Uterus (tissue), 4 donors: Measurements from ENCODE around the gene CACNA1A. TPM values are rescaled to one million over a fixed set of nuclear protein-coding genes. Genes with fewer than 3 reads are reported as not detected.
"Not testable (repeated sequence)": the region's sequence is repeated elsewhere in the genome, so short reads cannot be mapped to it uniquely, and the experiment has no call there.

Source experiments
- DNase-seq, 2 donors: peaks; one replicate each; pipeline ENCODE4 v3.0.0-alpha.2; 2019 to 2020
- H3K27ac ChIP-seq, 2 donors: fragments of 200-600 bp; sonication (generic); 1 replicate in 1 of 2; 2 replicates in 1 of 2; pipeline ENCODE4 v1.5.1; 2016 to 2018
- H3K27me3 ChIP-seq, 2 donors: fragments of 200-600 bp; sonication (generic); one replicate each; pipeline ENCODE4 v1.5.1; 2018 to 2019; ENCODE audit warnings: control low read depth in 1 of 2
- H3K36me3 ChIP-seq, 2 donors: fragments of 200-600 bp; sonication (generic); one replicate each; pipeline ENCODE4 v1.5.1; 2019; ENCODE audit warnings: control low read depth in 1 of 2
- H3K4me1 ChIP-seq, 2 donors: fragments of 200-600 bp; sonication (generic); one replicate each; pipeline ENCODE4 v1.5.1; 2018 to 2019; ENCODE audit warnings: control low read depth in 1 of 2
- H3K4me3 ChIP-seq, 2 donors: fragments of 200-600 bp; sonication (generic); 1 replicate in 1 of 2; 2 replicates in 1 of 2; pipeline ENCODE4 v1.5.1; 2018 to 2019; ENCODE audit warnings: mild to moderate bottlenecking in 1 of 2
- H3K9me3 ChIP-seq, 2 donors: fragments of 200-600 bp; sonication (generic); one replicate each; pipeline ENCODE4 v1.5.1; 2019; ENCODE audit warnings: control low read depth in 1 of 2
- POLR2A ChIP-seq, 2 donors: fragments of 450-650 bp; IDR thresholded peaks; one replicate each; pipeline ENCODE4 v1.6.1; 2016; ENCODE audit warnings: antibody characterized with exemption in 2 of 2, mild to moderate bottlenecking in 1 of 2, moderate library complexity in 1 of 2
- intact Hi-C: fragments of 100-400 bp; cut with DNase I; formaldehyde crosslinking; loops from one replicate; pipeline ENCODE4 v1.15.1; 2023; ENCODE audit warnings: low total_unique reads
- total RNA-seq, 4 donors: library from RNA; depleted of rRNA in 3 of 4; stranded (reverse); fragments of >200 nt in 3 of 4; gene quantifications; one replicate each; pipeline versions ENCODE4 v1.1.0 to v1.2.4, GENCODE V29; 2014 to 2023
- TF ChIP-seq, protein P1 (sequence below), 4 experiments: fragments of 200-600 bp in 2 of 4; fragments of 450-650 bp in 2 of 4; sonication (generic) in 2 of 4; IDR thresholded peaks; one replicate each; pipeline ENCODE4 v1.5.1; 2016 to 2019; ENCODE audit warnings: antibody characterized with exemption in 4 of 4, mild to moderate bottlenecking in 2 of 4, moderate library complexity in 1 of 4
- donor health status: DM: yes; HTN: yes; CAD: no.

CACNA1A gene
- total RNA-seq, 4 donors from 2014 or later = 0.77 to 5.8 (median 0.96) TPM

DNA sequence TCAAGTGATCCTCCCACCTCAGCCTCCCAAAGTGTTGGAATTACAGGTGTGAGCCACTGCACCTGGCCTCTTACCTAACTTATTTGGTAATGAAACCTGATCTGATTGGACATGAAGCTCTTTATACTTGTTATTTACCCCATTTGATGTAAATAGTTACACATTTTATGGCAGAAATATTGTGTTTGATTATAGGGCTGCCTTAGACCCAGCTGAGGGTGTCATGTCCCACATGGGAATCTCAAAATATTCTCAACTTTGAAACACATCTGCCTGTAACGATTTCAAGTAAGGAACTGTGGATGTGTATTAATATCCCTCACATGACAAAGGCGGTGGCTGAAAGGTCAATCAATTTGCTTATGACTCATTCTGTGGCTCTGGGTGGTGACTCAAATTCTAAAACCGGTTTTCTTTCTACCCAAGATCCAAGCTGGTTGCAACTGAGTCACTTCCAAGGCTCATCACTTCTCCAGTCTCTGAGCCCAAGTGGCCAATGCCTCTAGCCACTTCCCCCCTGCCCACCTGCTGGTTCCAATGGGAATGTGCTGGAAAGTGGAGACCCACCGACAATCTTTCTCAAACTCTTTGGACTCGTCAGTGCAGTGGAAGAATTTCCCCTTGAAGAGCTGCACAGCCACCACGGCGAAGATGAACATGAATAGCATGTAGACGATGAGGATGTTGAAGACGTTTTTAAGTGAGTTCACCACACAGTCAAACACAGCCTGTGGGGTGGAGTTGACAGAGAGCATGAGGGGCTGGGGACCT is 245.2 kb downstream of the CACNA1A start:
- H3K27me3 ChIP-seq = no peaks in the 10 kb centered on the region
- no peak for DNase-seq

GRCh38 chr19:13256918-13257317 is 249.4 kb downstream of the CACNA1A start:
- TF ChIP-seq POLR2A (IDR thresholded peaks at IDR 0.05) = no peak
- TF ChIP-seq, protein P1, sequence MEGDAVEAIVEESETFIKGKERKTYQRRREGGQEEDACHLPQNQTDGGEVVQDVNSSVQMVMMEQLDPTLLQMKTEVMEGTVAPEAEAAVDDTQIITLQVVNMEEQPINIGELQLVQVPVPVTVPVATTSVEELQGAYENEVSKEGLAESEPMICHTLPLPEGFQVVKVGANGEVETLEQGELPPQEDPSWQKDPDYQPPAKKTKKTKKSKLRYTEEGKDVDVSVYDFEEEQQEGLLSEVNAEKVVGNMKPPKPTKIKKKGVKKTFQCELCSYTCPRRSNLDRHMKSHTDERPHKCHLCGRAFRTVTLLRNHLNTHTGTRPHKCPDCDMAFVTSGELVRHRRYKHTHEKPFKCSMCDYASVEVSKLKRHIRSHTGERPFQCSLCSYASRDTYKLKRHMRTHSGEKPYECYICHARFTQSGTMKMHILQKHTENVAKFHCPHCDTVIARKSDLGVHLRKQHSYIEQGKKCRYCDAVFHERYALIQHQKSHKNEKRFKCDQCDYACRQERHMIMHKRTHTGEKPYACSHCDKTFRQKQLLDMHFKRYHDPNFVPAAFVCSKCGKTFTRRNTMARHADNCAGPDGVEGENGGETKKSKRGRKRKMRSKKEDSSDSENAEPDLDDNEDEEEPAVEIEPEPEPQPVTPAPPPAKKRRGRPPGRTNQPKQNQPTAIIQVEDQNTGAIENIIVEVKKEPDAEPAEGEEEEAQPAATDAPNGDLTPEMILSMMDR (IDR thresholded peaks at IDR 0.05) = no peak
- DNase-seq = no peak
- Histone ChIP-seq H3K4me1 (no peaks in the 10 kb centered on the region), H3K9me3 (no peaks in the 10 kb centered on the region), H3K36me3 (no peaks in the 10 kb centered on the region), H3K27ac (no peak overlapping the region), H3K4me3 (no peak overlapping the region), H3K27me3 (no peaks in the 10 kb centered on the region)
- intact Hi-C loops = no loop called here

More for the DNA sequence above, 245.2 kb downstream of the CACNA1A start:
- Histone ChIP-seq H3K4me1 (no peaks in the 10 kb centered on the region), H3K27ac (no peak overlapping the region), H3K36me3 (no peaks in the 10 kb centered on the region), H3K4me3 (no peak overlapping the region), H3K9me3 (no peaks in the 10 kb centered on the region)
- intact Hi-C loops = loop anchor here (5.0 kb wide), 1 partner anchor 284 kb away; no protein-coding TSS in a partner anchor
- TF ChIP-seq POLR2A (IDR thresholded peaks at IDR 0.05) = no peak

DNA sequence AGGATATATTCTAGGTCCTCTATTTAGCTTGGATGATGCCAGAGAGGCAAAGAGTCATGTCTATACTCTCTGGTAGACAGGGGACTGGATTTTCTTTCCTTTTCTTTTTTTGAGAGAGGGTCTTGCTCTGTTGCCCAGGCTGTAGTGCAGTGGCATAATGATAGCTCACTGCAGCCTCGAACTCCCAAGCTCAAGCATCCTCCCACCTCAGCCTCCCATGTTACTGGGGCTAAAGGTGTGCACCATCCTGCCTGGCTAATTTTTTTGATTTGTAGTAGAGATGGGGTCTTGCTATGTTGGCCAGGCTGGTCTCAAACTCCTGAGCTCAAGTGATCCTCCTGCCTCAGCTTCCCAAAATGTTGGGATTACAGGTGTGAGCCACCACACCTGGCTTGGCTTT is 249.9 kb downstream of the CACNA1A start:
- intact Hi-C loops, H3K4me3 ChIP-seq, H3K27ac ChIP-seq, H3K36me3 ChIP-seq, H3K27me3 ChIP-seq, DNase-seq, H3K4me1 ChIP-seq, H3K9me3 ChIP-seq: not testable (repeated sequence)

DNA sequence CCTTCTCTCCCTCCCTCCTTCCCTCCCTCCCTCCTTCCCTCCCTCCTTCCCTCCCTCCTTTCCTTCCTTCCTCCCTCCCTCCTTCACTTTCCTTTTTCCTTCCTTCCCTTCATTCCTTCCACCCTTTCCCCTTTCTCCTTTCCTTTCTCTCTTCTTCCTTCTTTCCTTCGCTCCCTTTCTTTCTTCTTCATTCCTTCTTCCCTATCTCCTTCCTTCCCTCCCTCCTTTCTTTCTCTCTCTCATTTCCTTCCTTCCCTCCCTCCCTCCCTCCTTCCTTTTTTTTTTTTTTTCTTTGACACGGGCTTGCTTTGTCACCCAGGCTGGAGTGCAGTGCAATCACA is 250.6 kb downstream of the CACNA1A start:
- no peaks in the 10 kb centered on the region for H3K36me3 ChIP-seq
- no peaks in the 10 kb centered on the region for H3K27me3 ChIP-seq
- intact Hi-C loops = no loop called here
- H3K9me3 ChIP-seq = no peaks in the 10 kb centered on the region
- H3K27ac ChIP-seq = no peak overlapping the region
- no peak for DNase-seq
- no peak overlapping the region for H3K4me3 ChIP-seq
- H3K4me1 ChIP-seq = no peaks in the 10 kb centered on the region
- TF ChIP-seq POLR2A (IDR thresholded peaks at IDR 0.05) = no peak
- TF ChIP-seq, protein P1 (IDR thresholded peaks at IDR 0.05) = no peak

DNA sequence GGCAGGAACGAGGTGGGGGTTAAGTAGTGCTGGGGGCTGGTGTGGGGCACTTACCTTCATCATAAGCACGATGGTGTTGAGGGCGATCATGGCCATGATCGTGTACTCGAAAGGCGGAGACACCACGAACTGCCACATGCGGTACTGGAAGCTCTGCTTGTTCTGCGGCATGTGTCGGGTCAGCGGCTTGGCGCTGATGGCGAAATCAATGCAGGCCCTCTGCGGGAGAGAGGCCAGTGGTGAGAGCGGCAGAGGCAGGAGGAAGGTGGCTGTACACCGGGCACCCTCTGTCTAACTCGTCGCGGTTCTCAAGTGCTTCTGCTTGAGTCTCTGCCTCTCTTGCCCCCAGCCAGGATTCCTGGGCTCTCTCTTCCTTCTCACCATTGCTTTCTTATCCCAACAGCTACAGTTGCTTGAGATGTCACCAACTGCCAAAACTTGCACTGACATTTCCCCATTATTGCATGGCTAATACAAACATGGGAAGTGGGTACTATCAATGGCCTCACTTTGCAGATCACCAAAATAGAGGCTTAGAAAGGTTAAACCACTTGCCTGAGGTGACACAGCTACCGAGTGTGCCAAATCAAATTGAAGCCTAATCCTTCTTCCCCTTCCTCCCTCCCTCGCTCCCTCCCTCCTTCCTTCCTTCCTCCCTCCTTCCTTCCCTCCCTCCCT is 251.1 kb downstream of the CACNA1A start:
- H3K27ac ChIP-seq = no peak overlapping the region
- no peaks in the 10 kb centered on the region for H3K27me3 ChIP-seq
- H3K4me1 ChIP-seq = no peaks in the 10 kb centered on the region
- no peak overlapping the region for H3K4me3 ChIP-seq
- H3K36me3 ChIP-seq = no peaks in the 10 kb centered on the region
- no peak for TF ChIP-seq POLR2A (IDR thresholded peaks at IDR 0.05)
- no peaks in the 10 kb centered on the region for H3K9me3 ChIP-seq
- intact Hi-C loops = no loop called here
- no peak for DNase-seq

GRCh38 chr19:13252569-13253335 is 253.5 kb downstream of the CACNA1A start:
- Histone ChIP-seq H3K36me3 (no peaks in the 10 kb centered on the region), H3K4me3 (no peak overlapping the region), H3K4me1 (no peaks in the 10 kb centered on the region), H3K27me3 (no peaks in the 10 kb centered on the region), H3K27ac (no peak overlapping the region), H3K9me3 (no peaks in the 10 kb centered on the region)
- no peak for DNase-seq
- TF ChIP-seq POLR2A (IDR thresholded peaks at IDR 0.05) = no peak
- TF ChIP-seq, protein P1 (IDR thresholded peaks at IDR 0.05) = no peak
- intact Hi-C loops = no loop called here
